Mesenchymal stem cell (in vitro differentiated cells and primary cell): ENCODE measurements around the gene RBMS3.

Experiments
- DNase-seq: peaks from one replicate; pipeline ENCODE4 v3.0.0-alpha.2; 2013
- H2AFZ ChIP-seq: one replicate; pipeline ENCODE4 v1.6.1; 2013; ENCODE audit warnings: low read depth, mild to moderate bottlenecking, control low read depth, inconsistent platforms, low read length, moderate library complexity
- H2AK5ac ChIP-seq: 2 replicates; pipeline ENCODE4 v1.6.1; 2013; ENCODE audit warnings: low read length, moderate library complexity, mild to moderate bottlenecking, inconsistent platforms; ENCODE audit not compliant: severe bottlenecking
- H2BK120ac ChIP-seq: one replicate; pipeline ENCODE4 v1.6.1; 2013; ENCODE audit warnings: low read depth, mild to moderate bottlenecking, inconsistent platforms, low read length, moderate library complexity
- H2BK12ac ChIP-seq, 2 experiments: one replicate each; pipeline ENCODE4 v1.6.1; 2013; ENCODE audit warnings: inconsistent platforms in 2 of 2, low read length in 2 of 2, mild to moderate bottlenecking in 2 of 2, moderate library complexity in 2 of 2, control low read depth in 1 of 2
- H2BK15ac ChIP-seq: one replicate; pipeline ENCODE4 v1.6.1; 2013; ENCODE audit warnings: mild to moderate bottlenecking, low read depth, inconsistent platforms; ENCODE audit not compliant: poor library complexity, severe bottlenecking
- H2BK5ac ChIP-seq: 2 replicates; pipeline ENCODE4 v1.6.1; 2013; ENCODE audit warnings: low read depth, mild to moderate bottlenecking, low read length, control low read depth, inconsistent platforms; ENCODE audit not compliant: poor library complexity, severe bottlenecking
- H3K14ac ChIP-seq, 2 experiments: one replicate each; pipeline ENCODE4 v1.6.1; 2013; ENCODE audit warnings: inconsistent platforms in 2 of 2, low read length in 2 of 2, control low read depth in 1 of 2, mild to moderate bottlenecking in 1 of 2, moderate library complexity in 1 of 2
- H3K18ac ChIP-seq, 2 experiments: one replicate each; pipeline ENCODE4 v1.6.1; 2013; ENCODE audit warnings: inconsistent platforms in 2 of 2, low read length in 2 of 2, control low read depth in 1 of 2, low read depth in 1 of 2, mild to moderate bottlenecking in 1 of 2
- H3K23ac ChIP-seq, 2 experiments: one replicate each; pipeline ENCODE4 v1.6.1; 2013; ENCODE audit warnings: inconsistent platforms in 2 of 2, low read length in 2 of 2, mild to moderate bottlenecking in 2 of 2, moderate library complexity in 2 of 2, control low read depth in 1 of 2
- H3K27ac ChIP-seq: 2 replicates; pipeline ENCODE4 v1.5.1; 2013; ENCODE audit warnings: mild to moderate bottlenecking, moderate library complexity, low read length, control low read depth, inconsistent platforms; ENCODE audit not compliant: poor library complexity, severe bottlenecking
- H3K27me3 ChIP-seq, 2 experiments: 2 replicates each; pipeline versions ENCODE4 v1.6.1 to v1.7.0; 2013; ENCODE audit warnings: low read length in 2 of 2, mild to moderate bottlenecking in 2 of 2, moderate library complexity in 2 of 2, control low read depth in 1 of 2, inconsistent platforms in 1 of 2; ENCODE audit not compliant: control insufficient read depth in 1 of 2, insufficient read depth in 1 of 2
- H3K36me3 ChIP-seq, 2 experiments: 2 replicates each; pipeline versions ENCODE4 v1.6.1 to v1.7.0; 2013; ENCODE audit warnings: low read length in 2 of 2, control low read depth in 1 of 2, inconsistent platforms in 1 of 2, low read depth in 1 of 2, mild to moderate bottlenecking in 1 of 2; ENCODE audit not compliant: insufficient read depth in 2 of 2, control insufficient read depth in 1 of 2
- H3K4ac ChIP-seq, 2 experiments: one replicate each; pipeline ENCODE4 v1.6.1; 2013; ENCODE audit warnings: inconsistent platforms in 2 of 2, low read length in 2 of 2, mild to moderate bottlenecking in 2 of 2, moderate library complexity in 2 of 2, control low read depth in 1 of 2, low read depth in 1 of 2
- H3K4me1 ChIP-seq: 2 replicates; pipeline ENCODE4 v1.6.1; 2013; ENCODE audit warnings: low read depth, low read length, control low read depth; ENCODE audit not compliant: control insufficient read depth, insufficient read depth
- H3K4me2 ChIP-seq: 2 replicates; pipeline ENCODE4 v1.6.1; 2013; ENCODE audit warnings: low read length, mild to moderate bottlenecking, inconsistent platforms; ENCODE audit not compliant: poor library complexity, severe bottlenecking
- H3K4me3 ChIP-seq, 2 experiments: 2 replicates each; pipeline versions ENCODE4 v1.5.1 to v1.7.0; 2013; ENCODE audit warnings: low read length in 2 of 2, mild to moderate bottlenecking in 2 of 2, control low read depth in 1 of 2, low read depth in 1 of 2; ENCODE audit not compliant: insufficient read depth in 1 of 2
- H3K79me1 ChIP-seq: replicated peaks from 2 replicates; pipeline ENCODE4 v1.6.1; 2013; ENCODE audit warnings: mild to moderate bottlenecking, control low read depth, low read length, inconsistent platforms; ENCODE audit not compliant: poor library complexity, severe bottlenecking
- H3K9ac ChIP-seq: 2 replicates; pipeline ENCODE4 v1.7.0; 2013; ENCODE audit warnings: mild to moderate bottlenecking, low read length, moderate library complexity
- H3K9me3 ChIP-seq: 2 replicates; pipeline ENCODE4 v1.7.0; 2013; ENCODE audit warnings: mild to moderate bottlenecking, low read length; ENCODE audit not compliant: control insufficient read depth
- H4K8ac ChIP-seq: one replicate; pipeline ENCODE4 v1.6.1; 2013; ENCODE audit warnings: inconsistent platforms, mild to moderate bottlenecking, low read length, moderate library complexity
- H4K91ac ChIP-seq: one replicate; pipeline ENCODE4 v1.6.1; 2013; ENCODE audit warnings: mild to moderate bottlenecking, low read length, inconsistent platforms
- WGBS: methylation state at CpG from one replicate; pipeline ENCODE4 v1.1.7; 2013; ENCODE audit warnings: mixed read lengths; 5-methylcytosine and 5-hydroxymethylcytosine counted together

RBMS3 gene

DNA sequence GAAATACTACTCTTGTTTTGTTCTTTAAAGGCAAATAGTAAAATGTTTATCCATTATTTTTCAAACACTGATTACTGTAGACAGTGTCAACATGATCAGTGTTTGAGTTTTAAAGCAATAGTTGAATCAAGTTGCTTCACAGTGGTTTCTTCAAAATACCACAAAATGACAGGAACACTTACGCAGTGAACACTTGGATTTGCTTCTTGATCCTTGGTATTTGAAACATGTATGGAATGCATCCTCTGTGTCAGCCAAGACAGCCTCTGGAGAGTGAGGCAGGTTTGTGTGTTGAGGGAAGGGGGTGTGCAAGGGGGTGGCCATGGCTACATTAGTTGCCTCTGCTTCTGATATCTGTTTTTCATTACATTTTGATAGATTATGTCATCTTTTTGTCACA lies 413.0 kb downstream of the RBMS3 start:
- Histone ChIP-seq H2AFZ (no peak overlapping the region), H3K9me3 (no peaks in the 10 kb centered on the region), H4K91ac (no peak overlapping the region), H3K27ac (peak overlapping the region; percentile 86), H3K14ac (no peak overlapping the region), H2BK15ac (no peak overlapping the region), H3K36me3 (no peaks in the 10 kb centered on the region), H3K18ac (peak overlapping the region in 1 of 2 experiments; percentile 82), H3K4me2 (no peak overlapping the region), H2AK5ac (no peak overlapping the region), H4K8ac (no peak overlapping the region), H3K9ac (peak overlapping the region; percentile 61), H2BK5ac (no peak overlapping the region), H3K4me3 (no peak overlapping the region), H3K79me1 (peaks cover 2% of the 10 kb centered on the region), H2BK120ac (no peak overlapping the region), H3K4ac (no peak overlapping the region), H2BK12ac (no peak overlapping the region), H3K23ac (no peak overlapping the region), H3K4me1 (peaks cover 4% of the 10 kb centered on the region), H3K27me3 (no peaks in the 10 kb centered on the region)
- 0% methylated on average over 1 of the region's 1 CpG for WGBS
- peak; percentile 80 for DNase-seq

DNA sequence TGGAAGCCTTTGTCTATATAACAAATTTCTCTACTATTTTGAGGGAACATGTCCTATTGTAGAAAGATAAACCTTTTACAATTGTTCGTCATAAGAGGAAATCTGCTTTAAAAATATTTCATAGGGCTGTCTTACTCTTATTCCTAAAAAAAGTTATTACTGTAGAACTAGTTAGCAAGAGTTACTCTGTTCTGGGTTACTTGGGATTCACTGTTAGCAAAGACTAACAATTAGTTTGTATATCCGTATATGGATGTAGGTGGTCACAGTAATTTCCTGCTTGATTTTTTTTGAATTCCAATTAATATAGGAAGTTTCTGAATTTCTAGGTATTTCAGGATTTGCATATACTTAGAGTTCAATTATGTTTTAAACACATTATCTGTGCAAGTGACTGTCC lies 413.5 kb downstream of the RBMS3 start:
- Histone ChIP-seq H3K36me3 (peaks cover 0 to 3% of the 10 kb centered on the region in 2 experiments), H3K79me1 (peaks cover 5% of the 10 kb centered on the region), H3K4me3 (no peak overlapping the region), H3K18ac (no peak overlapping the region), H3K4me1 (peaks cover 4% of the 10 kb centered on the region), H2BK12ac (no peak overlapping the region), H3K27ac (peak overlapping the region; percentile 86), H2BK120ac (no peak overlapping the region), H3K4ac (no peak overlapping the region), H2AK5ac (no peak overlapping the region), H4K8ac (no peak overlapping the region), H2BK5ac (no peak overlapping the region), H3K4me2 (no peak overlapping the region), H3K9me3 (no peaks in the 10 kb centered on the region), H3K23ac (no peak overlapping the region), H3K9ac (peak overlapping the region; percentile 61), H2BK15ac (no peak overlapping the region), H3K14ac (no peak overlapping the region), H2AFZ (no peak overlapping the region), H4K91ac (no peak overlapping the region), H3K27me3 (no peaks in the 10 kb centered on the region)
- no peak for DNase-seq
- no CpG with 5 or more reads among the region's 2 CpGs for WGBS

DNA sequence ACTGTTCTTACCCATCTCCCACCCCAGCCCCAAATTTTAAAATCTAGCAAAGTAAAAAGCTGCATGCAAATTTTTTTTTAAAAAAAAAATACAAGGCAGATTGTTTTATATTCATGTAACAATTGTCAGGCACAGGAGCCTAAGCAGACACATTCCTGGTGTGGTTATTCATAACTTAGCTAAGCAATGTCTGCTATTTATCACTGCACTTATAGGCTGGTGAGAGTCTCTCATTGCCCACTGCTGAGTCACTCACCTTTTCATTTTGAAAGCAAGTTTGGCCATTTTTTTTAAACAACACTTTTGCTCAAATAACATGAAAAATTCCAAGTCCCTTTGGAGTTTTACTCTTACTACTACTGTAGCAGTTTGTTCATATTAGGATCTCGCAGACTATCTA lies 413.9 kb downstream of the RBMS3 start:
- no peak overlapping the region for H2BK120ac ChIP-seq
- no peak overlapping the region for H3K4ac ChIP-seq
- no peaks in the 10 kb centered on the region for H3K9me3 ChIP-seq
- peaks cover 5% of the 10 kb centered on the region for H3K79me1 ChIP-seq
- H2AK5ac ChIP-seq, result no peak overlapping the region
- DNase-seq, result peak; percentile 91
- no peak overlapping the region for H3K18ac ChIP-seq
- peaks cover 0 to 3% of the 10 kb centered on the region in 2 experiments for H3K36me3 ChIP-seq
- H3K4me1 ChIP-seq, result peaks cover 4% of the 10 kb centered on the region
- H4K8ac ChIP-seq, result no peak overlapping the region
- no CpG with 5 or more reads among the region's 1 CpG for WGBS
- no peak overlapping the region for H4K91ac ChIP-seq
- no peaks in the 10 kb centered on the region for H3K27me3 ChIP-seq
- H3K14ac ChIP-seq, result no peak overlapping the region
- H2BK5ac ChIP-seq, result no peak overlapping the region
- H3K23ac ChIP-seq, result no peak overlapping the region
- peak overlapping the region; percentile 75 for H3K9ac ChIP-seq
- no peak overlapping the region for H2BK15ac ChIP-seq
- H2AFZ ChIP-seq, result no peak overlapping the region
- peak overlapping the region in 1 of 2 experiments; percentile 38 for H3K4me3 ChIP-seq
- H3K4me2 ChIP-seq, result no peak overlapping the region
- peak overlapping the region; percentile 99 for H3K27ac ChIP-seq
- no peak overlapping the region for H2BK12ac ChIP-seq

DNA sequence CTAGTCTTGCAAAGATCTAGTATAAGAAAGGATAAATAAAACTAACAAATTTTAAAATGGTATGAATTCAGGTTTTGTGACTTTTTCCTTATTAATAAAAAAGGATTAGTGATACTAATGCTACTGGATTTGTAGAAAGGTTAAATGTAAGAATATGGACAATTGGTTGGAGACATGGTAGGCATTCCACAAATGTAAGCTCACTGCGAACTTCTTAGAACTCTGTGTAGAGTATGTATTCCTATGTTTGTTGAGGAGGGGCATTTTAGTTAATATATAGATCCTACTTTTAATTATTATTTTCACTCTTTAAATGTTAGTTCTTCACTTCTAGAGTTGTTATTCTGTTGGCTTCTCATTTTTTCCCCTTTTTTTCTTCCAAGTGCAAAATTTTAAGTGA lies 414.3 kb downstream of the RBMS3 start:
- H3K14ac ChIP-seq, result no peak overlapping the region
- H3K9me3 ChIP-seq, result no peaks in the 10 kb centered on the region
- H2AK5ac ChIP-seq, result no peak overlapping the region
- no peak overlapping the region for H3K4me2 ChIP-seq
- H2BK5ac ChIP-seq, result peak overlapping the region; percentile 97
- no peak overlapping the region for H2BK15ac ChIP-seq
- H3K23ac ChIP-seq, result no peak overlapping the region
- peaks cover 4% of the 10 kb centered on the region for H3K79me1 ChIP-seq
- no peak overlapping the region for H2BK12ac ChIP-seq
- H3K27me3 ChIP-seq, result no peaks in the 10 kb centered on the region
- peak; percentile 53 for DNase-seq
- H3K4me3 ChIP-seq, result peak overlapping the region in 1 of 2 experiments; percentile 38
- H3K4me1 ChIP-seq, result peaks cover 1% of the 10 kb centered on the region
- no peak overlapping the region for H3K4ac ChIP-seq
- no peak overlapping the region for H3K18ac ChIP-seq
- H2AFZ ChIP-seq, result no peak overlapping the region
- WGBS, result no CpG with 5 or more reads among the region's 1 CpG
- H3K9ac ChIP-seq, result peak overlapping the region; percentile 75
- no peak overlapping the region for H4K91ac ChIP-seq
- H3K27ac ChIP-seq, result peak overlapping the region; percentile 99
- H4K8ac ChIP-seq, result no peak overlapping the region
- peaks cover 0 to 3% of the 10 kb centered on the region in 2 experiments for H3K36me3 ChIP-seq
- no peak overlapping the region for H2BK120ac ChIP-seq
